Keratinocyte (primary cell): ENCODE measurements around the gene CHMP2A. TPM values are rescaled to one million over a fixed set of nuclear protein-coding genes. Genes with fewer than 3 reads are reported as not detected.

Experiments
- DNase-seq: peaks from one replicate; pipeline ENCODE4 v3.0.0-alpha.2; 2011; ENCODE audit warnings: low read depth, missing footprints, low spot score
- FAIRE-seq: peaks from 2 replicates; lab custom pipeline; 2011; peaks lifted over from hg19 to GRCh38; lab: Jason Lieb, UNC
- H2AFZ ChIP-seq: 2 replicates; pipeline ENCODE4 v1.6.0; 2012; ENCODE audit warnings: low read length, control low read depth, inconsistent platforms; ENCODE audit not compliant: control insufficient read depth
- H3K27ac ChIP-seq: 2 replicates; pipeline ENCODE4 v1.5.1; 2011; ENCODE audit warnings: low read length; ENCODE audit not compliant: control insufficient read depth, insufficient read depth
- H3K27me3 ChIP-seq: 3 replicates; pipeline ENCODE4 v1.6.0; 2011; ENCODE audit warnings: low read length; ENCODE audit not compliant: control insufficient read depth, insufficient read depth; ENCODE audit errors: extremely low read depth
- H3K36me3 ChIP-seq, 2 experiments: 2 replicates in 1 of 2; 3 replicates in 1 of 2; pipeline ENCODE4 v1.5.1; 2011; ENCODE audit warnings: low read length in 2 of 2, mild to moderate bottlenecking in 1 of 2; ENCODE audit not compliant: control insufficient read depth in 2 of 2, insufficient read depth in 2 of 2; ENCODE audit errors: extremely low read depth in 1 of 2
- H3K4me1 ChIP-seq: 3 replicates; pipeline ENCODE4 v1.5.1; 2011; ENCODE audit warnings: low read length; ENCODE audit not compliant: control insufficient read depth, insufficient read depth; ENCODE audit errors: extremely low read depth
- H3K4me2 ChIP-seq: 3 replicates; pipeline ENCODE4 v1.6.0; 2011; ENCODE audit warnings: low read depth, low read length; ENCODE audit not compliant: control insufficient read depth, insufficient read depth; ENCODE audit errors: extremely low read depth
- H3K4me3 ChIP-seq, 3 experiments: fragments of 200-600 bp in 1 of 3; sonication (generic) in 1 of 3; 2 replicates in 2 of 3; 3 replicates in 1 of 3; pipeline ENCODE4 v1.5.1; 2011 to 2016; ENCODE audit warnings: low read length in 3 of 3, mild to moderate bottlenecking in 3 of 3, control low read depth in 2 of 3, inconsistent platforms in 1 of 3, low read depth in 1 of 3, mixed read lengths in 1 of 3, mixed run types in 1 of 3, moderate library complexity in 1 of 3; ENCODE audit not compliant: control insufficient read depth in 2 of 3, insufficient read depth in 2 of 3; ENCODE audit errors: extremely low read depth in 1 of 3
- H3K79me2 ChIP-seq: 2 replicates; pipeline ENCODE4 v1.6.0; 2012; ENCODE audit warnings: low read length; ENCODE audit not compliant: control insufficient read depth, insufficient read depth
- H3K9ac ChIP-seq: 3 replicates; pipeline ENCODE4 v1.6.0; 2011; ENCODE audit warnings: low read length; ENCODE audit not compliant: control insufficient read depth, insufficient read depth; ENCODE audit errors: extremely low read depth
- H3K9me1 ChIP-seq: 3 replicates; pipeline ENCODE4 v1.6.0; 2011; ENCODE audit warnings: low read length; ENCODE audit not compliant: control insufficient read depth, insufficient read depth; ENCODE audit errors: extremely low read depth
- H3K9me3 ChIP-seq: 2 replicates; pipeline ENCODE4 v1.5.1; 2012; ENCODE audit warnings: low read depth, low read length; ENCODE audit not compliant: control insufficient read depth
- H4K20me1 ChIP-seq: 3 replicates; pipeline ENCODE4 v1.6.0; 2011; ENCODE audit warnings: low read length; ENCODE audit not compliant: control insufficient read depth, insufficient read depth; ENCODE audit errors: extremely low read depth
- CTCF ChIP-seq, 3 experiments: IDR thresholded peaks in 1 of 3; conservative IDR thresholded peaks in 1 of 3; optimal IDR thresholded peaks in 1 of 3; 2 replicates in 2 of 3; 3 replicates in 1 of 3; pipeline versions ENCODE3 to v1.5.1; 2011; ENCODE audit warnings: low read length in 3 of 3, mild to moderate bottlenecking in 3 of 3, moderate library complexity in 2 of 3, control low read depth in 1 of 3, inconsistent platforms in 1 of 3; ENCODE audit not compliant: insufficient read depth in 2 of 3; ENCODE audit errors: extremely low read depth in 1 of 3
- EZH2 ChIP-seq: IDR thresholded peaks from one replicate; pipeline ENCODE4 v1.6.1; 2012; ENCODE audit warnings: inconsistent platforms, mild to moderate bottlenecking, low read length, moderate library complexity
- dilution Hi-C: fragments of 300-500 bp; cut with MboI; formaldehyde crosslinking; loops from one replicate; pipeline ENCODE4 v1.7.0; 2020; ENCODE audit warnings: low sequenced_read_pairs; ENCODE audit not compliant: extremely low pct_ligation_motif_present
- polyA plus RNA-seq, 5 experiments: library from polyadenylated mRNA; depleted of rRNA in 3 of 5; stranded (reverse) in 3 of 5; stranded (forward) in 1 of 5; unstranded in 1 of 5; fragments of >200 nt; gene quantifications; 1 replicate in 1 of 5; 2 replicates in 3 of 5; 3 replicates in 1 of 5; pipeline versions ENCODE4 v1.2.1 to v1.2.3, GENCODE V29; 2011 to 2012; ENCODE audit warnings: missing spikeins in 2 of 5, low read depth in 1 of 5, low replicate concordance in 1 of 5

CHMP2A gene
- polyA plus RNA-seq, 1 donor (not counting 4 experiments of a cell fraction or from before 2014, with no cell fraction given): 115 TPM

GRCh38 chr19:58556622-58557220 lies 1.8 kb upstream of the CHMP2A start:
- DNase-seq: no peak
- Histone ChIP-seq H3K27ac (peak overlapping the region; percentile 86), H3K36me3 (peaks cover 19 to 20% of the 10 kb centered on the region in 2 experiments), H3K27me3 (no peaks in the 10 kb centered on the region), H3K4me2 (peak overlapping the region; percentile 95), H3K9me1 (no peaks in the 10 kb centered on the region), H3K4me1 (peaks cover 35% of the 10 kb centered on the region), H3K4me3 (peak overlapping the region; percentile 93 to 98 (median 95)), H3K79me2 (peaks cover 42% of the 10 kb centered on the region), H2AFZ (no peak overlapping the region), H4K20me1 (no peaks in the 10 kb centered on the region), H3K9ac (peak overlapping the region; percentile 98), H3K9me3 (no peaks in the 10 kb centered on the region)
- TF ChIP-seq EZH2 (no peak), CTCF (optimal IDR thresholded peaks at IDR 0.05 in 1 of 3, IDR thresholded peaks at IDR 0.05 in 1 of 3, conservative IDR thresholded peaks at IDR 0.05 in 1 of 3; ENCODE audit: extremely low read depth in 1 of 3, insufficient read depth in 2 of 3, low read length in 3 of 3) (no peak)
- dilution Hi-C loops: no loop called here
- no peak for FAIRE-seq

GRCh38 chr19:58555920-58556621 lies 1.2 kb upstream of the CHMP2A start:
- Histone ChIP-seq H3K27ac (no peak overlapping the region), H4K20me1 (peaks cover 2% of the 10 kb centered on the region), H3K4me3 (no peak overlapping the region), H3K27me3 (no peaks in the 10 kb centered on the region), H3K36me3 (peaks cover 24 to 27% of the 10 kb centered on the region in 2 experiments), H3K4me2 (no peak overlapping the region), H3K4me1 (peaks cover 34% of the 10 kb centered on the region), H3K79me2 (peaks cover 43% of the 10 kb centered on the region), H3K9me1 (no peaks in the 10 kb centered on the region), H3K9ac (no peak overlapping the region), H2AFZ (no peak overlapping the region), H3K9me3 (no peaks in the 10 kb centered on the region)
- TF ChIP-seq EZH2 (no peak), CTCF (optimal IDR thresholded peaks at IDR 0.05 in 1 of 3, IDR thresholded peaks at IDR 0.05 in 1 of 3, conservative IDR thresholded peaks at IDR 0.05 in 1 of 3; ENCODE audit: extremely low read depth in 1 of 3, insufficient read depth in 2 of 3, low read length in 3 of 3) (no peak)
- DNase-seq: no peak
- no peak for FAIRE-seq
- dilution Hi-C loops: no loop called here
